MCF 10A (cell line): ENCODE results near the gene SDCBP2. TPM values are rescaled to one million over a fixed set of nuclear protein-coding genes. Genes with fewer than 3 reads are reported as not detected.

Experiments
- BruUV-seq: library from RNA; stranded (reverse); fragments of 400-500 nt; replicated peaks from 2 replicates; lab custom pipeline; 2021; lab: Mats Ljungman, UMichigan
- CTCF ChIA-PET: fragments of 300-600 bp; sonication (Branson Sonifier 250); formaldehyde crosslinking; extraction: SDS; loops from one replicate; lab custom pipeline; 2021; ENCODE audit warnings: antibody characterized with exemption, inconsistent platforms; lab: Yijun Ruan, JAX
- POLR2A ChIA-PET: fragments of 300-600, 350-650 bp; sonication (Branson Sonifier 250); formaldehyde crosslinking; extraction: SDS; loops from one replicate; lab custom pipeline; 2020; ENCODE audit warnings: antibody characterized with exemption, inconsistent platforms; lab: Yijun Ruan, JAX
- DNase-seq: peaks from one replicate; pipeline ENCODE4 v3.0.0-alpha.2; 2018; ENCODE audit not compliant: unreplicated experiment
- H3K27ac Mint-ChIP-seq: one replicate; pipeline ENCODE4 v1.8.0; 2022; ENCODE audit warnings: mild to moderate bottlenecking, low read depth, mixed read lengths; ENCODE audit not compliant: unreplicated experiment
- H3K27me3 Mint-ChIP-seq: one replicate; pipeline ENCODE4 v1.8.0; 2022; ENCODE audit warnings: mixed read lengths; ENCODE audit not compliant: insufficient read depth, unreplicated experiment
- H3K36me3 Mint-ChIP-seq: one replicate; pipeline ENCODE4 v1.8.0; 2022; ENCODE audit warnings: mild to moderate bottlenecking, moderate library complexity, mixed read lengths; ENCODE audit not compliant: insufficient read depth, unreplicated experiment
- H3K4me1 Mint-ChIP-seq: one replicate; pipeline ENCODE4 v1.8.0; 2022; ENCODE audit warnings: mixed read lengths; ENCODE audit not compliant: insufficient read depth, unreplicated experiment
- H3K4me3 Mint-ChIP-seq: one replicate; pipeline ENCODE4 v1.8.0; 2022; ENCODE audit warnings: mild to moderate bottlenecking, moderate library complexity, mixed read lengths; ENCODE audit not compliant: unreplicated experiment
- H3K9me3 Mint-ChIP-seq: one replicate; pipeline ENCODE4 v1.8.0; 2022; ENCODE audit warnings: mixed read lengths; ENCODE audit not compliant: unreplicated experiment
- CTCF ChIP-seq: fragments of 200-600 bp; IDR thresholded peaks from one replicate; pipeline ENCODE4 v1.8.0; 2022; ENCODE audit warnings: antibody characterized with exemption, mild to moderate bottlenecking; ENCODE audit not compliant: unreplicated experiment
- intact Hi-C: fragments of 100-400 bp; cut with micrococcal nuclease; formaldehyde crosslinking; loops from 2 replicates; pipeline ENCODE4 v1.14.1; 2022
- total RNA-seq: library from RNA; stranded (reverse); gene quantifications from 2 replicates; pipeline ENCODE4 v1.2.3, GENCODE V29; 2022

Gene SDCBP2
- total RNA-seq, 1 experiment from 2014 or later: 11.8 TPM

- H3K9me3 Mint-ChIP-seq: no peaks in the 10 kb centered on the region
- no peak for DNase-seq
- peak overlapping the region; percentile 49 for H3K27ac Mint-ChIP-seq
- H3K4me3 Mint-ChIP-seq: peak overlapping the region; percentile 82
- H3K36me3 Mint-ChIP-seq: no peaks in the 10 kb centered on the region
- no peak for TF ChIP-seq CTCF
- ChIA-PET CTCF (interaction anchor here (0.7 to 1.0 kb wide), 3 partner anchors 27 to 446 kb away, joined by 3 read pairs; no protein-coding TSS in a partner anchor), POLR2A (interaction anchor here (0.6 to 0.9 kb wide), 3 partner anchors 39 to 1034 kb away, joined by 3 read pairs; partner anchors contain the start of gene RAD21L1)
- intact Hi-C loops: no loop called here
- H3K27me3 Mint-ChIP-seq: no peaks in the 10 kb centered on the region
- no TSS peak for BruUV-seq
- H3K4me1 Mint-ChIP-seq: peaks cover 7% of the 10 kb centered on the region
Measured at GRCh38 chr20:1265226-1265915, 63.6 kb downstream of the SDCBP2 start.

- peak overlapping the region; percentile 82 for H3K4me3 Mint-ChIP-seq
- no TSS peak for BruUV-seq
- no peaks in the 10 kb centered on the region for H3K9me3 Mint-ChIP-seq
- CTCF ChIA-PET: interaction anchor here (0.7 to 1.0 kb wide), 2 partner anchors 301 to 446 kb away, joined by 3 read pairs; no protein-coding TSS in a partner anchor
- no peaks in the 10 kb centered on the region for H3K27me3 Mint-ChIP-seq
- no peak for TF ChIP-seq CTCF
- no peak for DNase-seq
- no peaks in the 10 kb centered on the region for H3K36me3 Mint-ChIP-seq
- no peak overlapping the region for H3K27ac Mint-ChIP-seq
- POLR2A ChIA-PET: interaction anchor here (0.7 to 0.8 kb wide), 2 partner anchors 20 to 81 kb away, joined by 3 read pairs; no protein-coding TSS in a partner anchor
- H3K4me1 Mint-ChIP-seq: peaks cover 7% of the 10 kb centered on the region
- intact Hi-C loops: no loop called here
Measured at GRCh38 chr20:1264727-1265126, 64.2 kb downstream of the SDCBP2 start.

- H3K4me1 Mint-ChIP-seq: peaks cover 7% of the 10 kb centered on the region
- no peak overlapping the region for H3K4me3 Mint-ChIP-seq
- H3K9me3 Mint-ChIP-seq: no peaks in the 10 kb centered on the region
- BruUV-seq: no TSS peak
- DNase-seq: no peak
- H3K36me3 Mint-ChIP-seq: no peaks in the 10 kb centered on the region
- intact Hi-C loops: no loop called here
- TF ChIP-seq CTCF: no peak
- H3K27me3 Mint-ChIP-seq: no peaks in the 10 kb centered on the region
- CTCF ChIA-PET: no interaction called here
- POLR2A ChIA-PET: interaction anchor here (0.8 kb wide), 1 partner anchor 63 kb away, joined by 3 read pairs; no protein-coding TSS in a partner anchor
- no peak overlapping the region for H3K27ac Mint-ChIP-seq
Measured at GRCh38 chr20:1263853-1264252, 65.1 kb downstream of the SDCBP2 start.

Other genes starting within 250 kb of the SDCBP2 start
- 207 and 212 TPM in 2 replicates for gene PSMF1, start 210.5 kb downstream of the SDCBP2 start, total RNA-seq
- not detected in 2 replicates for gene TMEM74B, start 144.2 kb downstream of the SDCBP2 start, total RNA-seq
- not detected in 2 replicates for gene C20orf202, start 125.7 kb downstream of the SDCBP2 start, total RNA-seq
- gene RAD21L1, start 103.1 kb downstream of the SDCBP2 start, total RNA-seq: not detected in 2 replicates
- 2.2 and 2.6 TPM in 2 replicates for gene SNPH, start 62.8 kb downstream of the SDCBP2 start, total RNA-seq
- gene FKBP1A, start 63.9 kb upstream of the SDCBP2 start, total RNA-seq: 209 and 217 TPM in 2 replicates
- gene NSFL1C, start 137.7 kb upstream of the SDCBP2 start, total RNA-seq: 63.3 and 76.1 TPM in 2 replicates
- 1.3 and 1.8 TPM in 2 replicates for gene SIRPB2, start 162.3 kb upstream of the SDCBP2 start, total RNA-seq
- not detected in 2 replicates for gene SIRPD, start 228.6 kb upstream of the SDCBP2 start, total RNA-seq